A549 (cell line): Measurements from ENCODE around the gene STIM1.

Experiments
- EP300 ChIP-seq, 2 experiments: fragments of >200 bp; sonication (Bioruptor Twin); formaldehyde crosslinking; IDR thresholded peaks; 2 replicates in 1 of 2; 3 replicates in 1 of 2; pipeline ENCODE4 v1.6.1; 2016 to 2017
- HDAC2 ChIP-seq: fragments of 200-600 bp; sonication (generic); IDR thresholded peaks from 2 replicates; pipeline ENCODE4 v1.6.1; 2016
- POLR2A ChIP-seq: IDR thresholded peaks from 2 replicates; pipeline ENCODE4 v1.6.1; 2012; ENCODE audit warnings: mild to moderate bottlenecking, low read length
- POLR2AphosphoS2 ChIP-seq: conservative IDR thresholded peaks from 2 replicates; pipeline ENCODE4 v1.6.1; 2012; ENCODE audit warnings: low read length, improper control_type of control experiment, inconsistent platforms
- TF ChIP-seq, protein P1 (sequence below): fragments of 200-600 bp; sonication (generic); IDR thresholded peaks from 2 replicates; pipeline ENCODE4 v1.6.1; 2016; ENCODE audit warnings: antibody characterized with exemption, mild to moderate bottlenecking, moderate library complexity
- TF ChIP-seq, protein P2 (sequence below): IDR thresholded peaks from 2 replicates; pipeline ENCODE4 v1.6.1; 2012
- TF ChIP-seq, protein P3 (sequence below): fragments of >200 bp; sonication (Bioruptor Twin); formaldehyde crosslinking; IDR thresholded peaks from 3 replicates; pipeline ENCODE4 v1.6.1; 2016
- TF ChIP-seq, protein P4 (sequence below): fragments of >200 bp; sonication (Bioruptor Twin); formaldehyde crosslinking; IDR thresholded peaks from 3 replicates; pipeline ENCODE4 v1.5.1; 2016

DNA sequence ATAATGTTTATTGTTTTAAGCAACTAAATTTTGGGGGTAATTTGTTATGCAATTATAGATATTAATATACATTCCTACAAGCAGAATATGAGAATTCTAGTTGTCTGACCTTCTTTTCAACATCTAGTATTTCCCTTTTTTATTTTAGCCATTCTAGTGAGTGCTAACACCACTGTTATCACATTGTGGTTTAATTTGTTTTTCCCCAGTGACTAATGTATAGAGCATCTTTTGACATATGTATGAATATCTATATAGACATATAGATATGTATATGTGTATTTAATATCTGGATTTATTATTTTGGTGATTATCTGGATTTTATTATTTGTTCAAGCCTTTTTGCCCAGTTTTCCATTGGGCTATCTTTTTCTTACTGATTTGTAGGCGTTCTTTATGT, 66.6 kb downstream of the STIM1 start:
- TF ChIP-seq EP300 (IDR thresholded peaks at IDR 0.05) (no peak), POLR2AphosphoS2 (no peak), POLR2A (no peak), HDAC2 (no peak)
- TF ChIP-seq, protein P1, sequence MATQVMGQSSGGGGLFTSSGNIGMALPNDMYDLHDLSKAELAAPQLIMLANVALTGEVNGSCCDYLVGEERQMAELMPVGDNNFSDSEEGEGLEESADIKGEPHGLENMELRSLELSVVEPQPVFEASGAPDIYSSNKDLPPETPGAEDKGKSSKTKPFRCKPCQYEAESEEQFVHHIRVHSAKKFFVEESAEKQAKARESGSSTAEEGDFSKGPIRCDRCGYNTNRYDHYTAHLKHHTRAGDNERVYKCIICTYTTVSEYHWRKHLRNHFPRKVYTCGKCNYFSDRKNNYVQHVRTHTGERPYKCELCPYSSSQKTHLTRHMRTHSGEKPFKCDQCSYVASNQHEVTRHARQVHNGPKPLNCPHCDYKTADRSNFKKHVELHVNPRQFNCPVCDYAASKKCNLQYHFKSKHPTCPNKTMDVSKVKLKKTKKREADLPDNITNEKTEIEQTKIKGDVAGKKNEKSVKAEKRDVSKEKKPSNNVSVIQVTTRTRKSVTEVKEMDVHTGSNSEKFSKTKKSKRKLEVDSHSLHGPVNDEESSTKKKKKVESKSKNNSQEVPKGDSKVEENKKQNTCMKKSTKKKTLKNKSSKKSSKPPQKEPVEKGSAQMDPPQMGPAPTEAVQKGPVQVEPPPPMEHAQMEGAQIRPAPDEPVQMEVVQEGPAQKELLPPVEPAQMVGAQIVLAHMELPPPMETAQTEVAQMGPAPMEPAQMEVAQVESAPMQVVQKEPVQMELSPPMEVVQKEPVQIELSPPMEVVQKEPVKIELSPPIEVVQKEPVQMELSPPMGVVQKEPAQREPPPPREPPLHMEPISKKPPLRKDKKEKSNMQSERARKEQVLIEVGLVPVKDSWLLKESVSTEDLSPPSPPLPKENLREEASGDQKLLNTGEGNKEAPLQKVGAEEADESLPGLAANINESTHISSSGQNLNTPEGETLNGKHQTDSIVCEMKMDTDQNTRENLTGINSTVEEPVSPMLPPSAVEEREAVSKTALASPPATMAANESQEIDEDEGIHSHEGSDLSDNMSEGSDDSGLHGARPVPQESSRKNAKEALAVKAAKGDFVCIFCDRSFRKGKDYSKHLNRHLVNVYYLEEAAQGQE: no peak
- TF ChIP-seq, protein P2, sequence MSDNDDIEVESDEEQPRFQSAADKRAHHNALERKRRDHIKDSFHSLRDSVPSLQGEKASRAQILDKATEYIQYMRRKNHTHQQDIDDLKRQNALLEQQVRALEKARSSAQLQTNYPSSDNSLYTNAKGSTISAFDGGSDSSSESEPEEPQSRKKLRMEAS: no peak
- TF ChIP-seq, protein P3, sequence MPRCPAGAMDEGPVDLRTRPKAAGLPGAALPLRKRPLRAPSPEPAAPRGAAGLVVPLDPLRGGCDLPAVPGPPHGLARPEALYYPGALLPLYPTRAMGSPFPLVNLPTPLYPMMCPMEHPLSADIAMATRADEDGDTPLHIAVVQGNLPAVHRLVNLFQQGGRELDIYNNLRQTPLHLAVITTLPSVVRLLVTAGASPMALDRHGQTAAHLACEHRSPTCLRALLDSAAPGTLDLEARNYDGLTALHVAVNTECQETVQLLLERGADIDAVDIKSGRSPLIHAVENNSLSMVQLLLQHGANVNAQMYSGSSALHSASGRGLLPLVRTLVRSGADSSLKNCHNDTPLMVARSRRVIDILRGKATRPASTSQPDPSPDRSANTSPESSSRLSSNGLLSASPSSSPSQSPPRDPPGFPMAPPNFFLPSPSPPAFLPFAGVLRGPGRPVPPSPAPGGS: no peak
- TF ChIP-seq, protein P4, sequence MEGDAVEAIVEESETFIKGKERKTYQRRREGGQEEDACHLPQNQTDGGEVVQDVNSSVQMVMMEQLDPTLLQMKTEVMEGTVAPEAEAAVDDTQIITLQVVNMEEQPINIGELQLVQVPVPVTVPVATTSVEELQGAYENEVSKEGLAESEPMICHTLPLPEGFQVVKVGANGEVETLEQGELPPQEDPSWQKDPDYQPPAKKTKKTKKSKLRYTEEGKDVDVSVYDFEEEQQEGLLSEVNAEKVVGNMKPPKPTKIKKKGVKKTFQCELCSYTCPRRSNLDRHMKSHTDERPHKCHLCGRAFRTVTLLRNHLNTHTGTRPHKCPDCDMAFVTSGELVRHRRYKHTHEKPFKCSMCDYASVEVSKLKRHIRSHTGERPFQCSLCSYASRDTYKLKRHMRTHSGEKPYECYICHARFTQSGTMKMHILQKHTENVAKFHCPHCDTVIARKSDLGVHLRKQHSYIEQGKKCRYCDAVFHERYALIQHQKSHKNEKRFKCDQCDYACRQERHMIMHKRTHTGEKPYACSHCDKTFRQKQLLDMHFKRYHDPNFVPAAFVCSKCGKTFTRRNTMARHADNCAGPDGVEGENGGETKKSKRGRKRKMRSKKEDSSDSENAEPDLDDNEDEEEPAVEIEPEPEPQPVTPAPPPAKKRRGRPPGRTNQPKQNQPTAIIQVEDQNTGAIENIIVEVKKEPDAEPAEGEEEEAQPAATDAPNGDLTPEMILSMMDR: no peak
